Smooth muscle cell (in vitro differentiated cells): ENCODE measurements around the gene HINFP. TPM values are rescaled to one million over a fixed set of nuclear protein-coding genes. Genes with fewer than 3 reads are reported as not detected.

Experiments
- DNase-seq: peaks from one replicate; lab custom pipeline; 2025; ENCODE audit not compliant: unreplicated experiment; lab: John Stamatoyannopoulos, UW
- H2AFZ ChIP-seq: fragments of 200-600 bp; sonication (generic); 2 replicates; pipeline ENCODE4 v1.6.0; 2016; ENCODE audit warnings: antibody characterized with exemption, low read depth, mild to moderate bottlenecking
- H3F3A ChIP-seq: fragments of 200-600 bp; sonication (generic); 2 replicates; pipeline ENCODE4 v1.6.0; 2017; ENCODE audit warnings: antibody characterized with exemption, low read depth
- H3K27ac ChIP-seq: fragments of 200-600 bp; sonication (generic); 2 replicates; pipeline ENCODE4 v1.5.1; 2016; ENCODE audit warnings: low read depth, mild to moderate bottlenecking
- H3K27me3 ChIP-seq: fragments of 200-600 bp; sonication (generic); 2 replicates; pipeline ENCODE4 v1.6.1; 2016; ENCODE audit warnings: low read depth, mild to moderate bottlenecking
- H3K36me3 ChIP-seq: fragments of 200-600 bp; sonication (generic); 2 replicates; pipeline ENCODE4 v1.5.1; 2016; ENCODE audit warnings: low read depth
- H3K4me1 ChIP-seq: fragments of 200-600 bp; sonication (generic); 2 replicates; pipeline ENCODE4 v1.5.1; 2016; ENCODE audit warnings: low read depth
- H3K4me2 ChIP-seq: fragments of 200-600 bp; sonication (generic); 2 replicates; pipeline ENCODE4 v1.6.0; 2016; ENCODE audit warnings: mild to moderate bottlenecking
- H3K4me3 ChIP-seq: fragments of 200-600 bp; sonication (generic); 2 replicates; pipeline ENCODE4 v1.5.1; 2016; ENCODE audit warnings: mild to moderate bottlenecking
- H3K79me2 ChIP-seq: fragments of 200-600 bp; sonication (generic); 2 replicates; pipeline ENCODE4 v1.6.0; 2016; ENCODE audit warnings: low read depth, mild to moderate bottlenecking
- H3K9ac ChIP-seq: fragments of 200-600 bp; sonication (generic); 2 replicates; pipeline ENCODE4 v1.6.0; 2016; ENCODE audit warnings: low read depth
- H3K9me3 ChIP-seq: fragments of 200-600 bp; sonication (generic); replicated peaks from 2 replicates; pipeline ENCODE4 v1.5.1; 2016; ENCODE audit warnings: low read depth
- H4K20me1 ChIP-seq: fragments of 200-600 bp; sonication (generic); 2 replicates; pipeline ENCODE4 v1.6.0; 2016; ENCODE audit warnings: low read depth
- WGBS: methylation state at CpG from one replicate; pipeline ENCODE4 v1.1.7; 2016; ENCODE audit warnings: low lambda C conversion rate; 5-methylcytosine and 5-hydroxymethylcytosine counted together
- polyA plus RNA-seq: library from polyadenylated mRNA; unstranded; fragments of >200 nt; fragmentation: Nextera tagmentation; extraction: Ambion mirVana; gene quantifications from 2 replicates; pipeline ENCODE4 v1.2.1, GENCODE V29; 2016
- total RNA-seq: library from RNA; depleted of rRNA; stranded (reverse); fragments of >200 nt; gene quantifications from 2 replicates; pipeline ENCODE4 v1.2.3, GENCODE V29; 2014
- TF ChIP-seq, protein P1 (sequence below): fragments of 200-600 bp; sonication (generic); IDR thresholded peaks from 2 replicates; pipeline ENCODE4 v1.5.1; 2017; ENCODE audit warnings: borderline replicate concordance, mild to moderate bottlenecking, antibody characterized with exemption; ENCODE audit not compliant: insufficient read depth, poor library complexity, severe bottlenecking

Gene HINFP
- total and polyA plus RNA-seq, 2 experiments from 2014 or later: 15.6 to 17.3 TPM

- DNase-seq: no peak
- Histone ChIP-seq H3K9me3 (no peaks in the 10 kb centered on the region), H2AFZ (no peak overlapping the region), H3K27ac (no peak overlapping the region), H3F3A (no peaks in the 10 kb centered on the region), H3K27me3 (no peaks in the 10 kb centered on the region), H4K20me1 (no peaks in the 10 kb centered on the region), H3K4me2 (no peak overlapping the region), H3K4me3 (no peak overlapping the region), H3K9ac (no peak overlapping the region), H3K4me1 (peaks cover 10% of the 10 kb centered on the region), H3K79me2 (peaks cover 9% of the 10 kb centered on the region), H3K36me3 (peaks cover 5% of the 10 kb centered on the region)
- 88% methylated on average over 7 of the region's 7 CpGs for WGBS
- TF ChIP-seq, protein P1, sequence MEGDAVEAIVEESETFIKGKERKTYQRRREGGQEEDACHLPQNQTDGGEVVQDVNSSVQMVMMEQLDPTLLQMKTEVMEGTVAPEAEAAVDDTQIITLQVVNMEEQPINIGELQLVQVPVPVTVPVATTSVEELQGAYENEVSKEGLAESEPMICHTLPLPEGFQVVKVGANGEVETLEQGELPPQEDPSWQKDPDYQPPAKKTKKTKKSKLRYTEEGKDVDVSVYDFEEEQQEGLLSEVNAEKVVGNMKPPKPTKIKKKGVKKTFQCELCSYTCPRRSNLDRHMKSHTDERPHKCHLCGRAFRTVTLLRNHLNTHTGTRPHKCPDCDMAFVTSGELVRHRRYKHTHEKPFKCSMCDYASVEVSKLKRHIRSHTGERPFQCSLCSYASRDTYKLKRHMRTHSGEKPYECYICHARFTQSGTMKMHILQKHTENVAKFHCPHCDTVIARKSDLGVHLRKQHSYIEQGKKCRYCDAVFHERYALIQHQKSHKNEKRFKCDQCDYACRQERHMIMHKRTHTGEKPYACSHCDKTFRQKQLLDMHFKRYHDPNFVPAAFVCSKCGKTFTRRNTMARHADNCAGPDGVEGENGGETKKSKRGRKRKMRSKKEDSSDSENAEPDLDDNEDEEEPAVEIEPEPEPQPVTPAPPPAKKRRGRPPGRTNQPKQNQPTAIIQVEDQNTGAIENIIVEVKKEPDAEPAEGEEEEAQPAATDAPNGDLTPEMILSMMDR: no peak
These were observed 39.6 kb upstream of the HINFP start for GRCh38 chr11:119081682-119082260.

DNA sequence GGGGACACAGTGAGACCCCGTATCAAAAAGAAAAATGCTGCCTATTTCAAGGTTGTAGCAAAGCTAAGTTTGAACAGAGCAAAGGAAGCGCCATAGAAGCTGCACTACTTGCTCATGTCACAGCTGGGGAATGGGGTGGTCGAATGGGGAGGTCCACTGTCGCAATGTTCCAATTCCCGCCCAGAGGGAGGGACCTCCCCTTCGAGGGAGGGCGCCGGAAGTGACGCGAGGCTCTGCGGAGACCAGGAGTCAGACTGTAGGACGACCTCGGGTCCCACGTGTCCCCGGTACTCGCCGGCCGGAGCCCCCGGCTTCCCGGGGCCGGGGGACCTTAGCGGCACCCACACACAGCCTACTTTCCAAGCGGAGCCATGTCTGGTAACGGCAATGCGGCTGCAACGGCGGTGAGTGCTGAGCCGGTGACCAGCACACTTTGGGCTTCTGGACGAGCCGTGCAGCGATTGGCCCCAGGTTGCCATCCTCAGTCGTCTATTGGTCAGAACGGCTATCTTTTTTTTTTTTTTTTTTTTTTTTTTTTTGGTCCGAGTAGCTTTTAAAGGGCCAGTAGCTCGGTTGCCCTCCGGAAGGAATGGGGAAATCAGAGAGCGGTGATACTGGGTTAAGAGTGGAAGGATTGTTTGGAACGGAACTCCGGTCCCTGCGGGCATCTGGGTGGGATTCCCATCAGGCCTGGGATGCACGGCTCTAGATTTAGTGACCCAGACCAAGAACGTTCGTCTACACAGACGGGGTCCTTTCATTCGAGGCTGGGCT lies 36.5 kb upstream of the HINFP start, which contains the start of gene HMBS:
Gene HMBS, plus strand, starts transcription at position 219 of the 774 bp plus-strand sequence. Its CDS starts 153 bp downstream, at position 372.
- Histone ChIP-seq H3K4me3 (peak within 1 kb of the TSS; percentile 93), H3K27ac (peak within 1 kb of the TSS; percentile 92), H2AFZ (peak within 1 kb of the TSS; percentile 92), H3K9ac (peak within 1 kb of the TSS; percentile 80), H3K79me2 (peaks cover 14% of the 10 kb centered on the region), H3K9me3 (no peaks in the 10 kb centered on the region), H4K20me1 (no peaks in the 10 kb centered on the region), H3F3A (no peaks in the 10 kb centered on the region), H3K27me3 (no peaks in the 10 kb centered on the region), H3K4me2 (peak within 1 kb of the TSS; percentile 90), H3K36me3 (no peaks in the 10 kb centered on the region), H3K4me1 (peaks cover 10% of the 10 kb centered on the region)
- TF ChIP-seq, protein P1: no peak
- peak; percentile 86 for DNase-seq
- under 1% methylated on average over 45 of the region's 45 CpGs for WGBS

- peak overlapping the region; percentile 93 for H3K4me3 ChIP-seq
- H3K79me2 ChIP-seq: peaks cover 14% of the 10 kb centered on the region
- H3K4me1 ChIP-seq: peaks cover 10% of the 10 kb centered on the region
- H3K4me2 ChIP-seq: peak overlapping the region; percentile 90
- H3K9ac ChIP-seq: peak overlapping the region; percentile 80
- DNase-seq: no peak
- H3F3A ChIP-seq: no peaks in the 10 kb centered on the region
- no peaks in the 10 kb centered on the region for H3K36me3 ChIP-seq
- peak overlapping the region; percentile 92 for H3K27ac ChIP-seq
- WGBS: 2% methylated on average over 13 of the region's 13 CpGs
- peak overlapping the region; percentile 68 for H2AFZ ChIP-seq
- no peaks in the 10 kb centered on the region for H3K9me3 ChIP-seq
- H3K27me3 ChIP-seq: no peaks in the 10 kb centered on the region
- no peaks in the 10 kb centered on the region for H4K20me1 ChIP-seq
- TF ChIP-seq, protein P1: no peak
These were observed 35.9 kb upstream of the HINFP start for GRCh38 chr11:119085437-119085847.
